ENCODE measurements around the gene PANX2. TPM values are rescaled to one million over a fixed set of nuclear protein-coding genes. Genes with fewer than 3 reads are reported as not detected.

The PANX2 gene
- total and polyA plus RNA-seq, 2 of the 13 experiments (the other 11 are each of a cell fraction or from before 2014, with no cell fraction given) = 0.15 to 1.1 TPM

DNA sequence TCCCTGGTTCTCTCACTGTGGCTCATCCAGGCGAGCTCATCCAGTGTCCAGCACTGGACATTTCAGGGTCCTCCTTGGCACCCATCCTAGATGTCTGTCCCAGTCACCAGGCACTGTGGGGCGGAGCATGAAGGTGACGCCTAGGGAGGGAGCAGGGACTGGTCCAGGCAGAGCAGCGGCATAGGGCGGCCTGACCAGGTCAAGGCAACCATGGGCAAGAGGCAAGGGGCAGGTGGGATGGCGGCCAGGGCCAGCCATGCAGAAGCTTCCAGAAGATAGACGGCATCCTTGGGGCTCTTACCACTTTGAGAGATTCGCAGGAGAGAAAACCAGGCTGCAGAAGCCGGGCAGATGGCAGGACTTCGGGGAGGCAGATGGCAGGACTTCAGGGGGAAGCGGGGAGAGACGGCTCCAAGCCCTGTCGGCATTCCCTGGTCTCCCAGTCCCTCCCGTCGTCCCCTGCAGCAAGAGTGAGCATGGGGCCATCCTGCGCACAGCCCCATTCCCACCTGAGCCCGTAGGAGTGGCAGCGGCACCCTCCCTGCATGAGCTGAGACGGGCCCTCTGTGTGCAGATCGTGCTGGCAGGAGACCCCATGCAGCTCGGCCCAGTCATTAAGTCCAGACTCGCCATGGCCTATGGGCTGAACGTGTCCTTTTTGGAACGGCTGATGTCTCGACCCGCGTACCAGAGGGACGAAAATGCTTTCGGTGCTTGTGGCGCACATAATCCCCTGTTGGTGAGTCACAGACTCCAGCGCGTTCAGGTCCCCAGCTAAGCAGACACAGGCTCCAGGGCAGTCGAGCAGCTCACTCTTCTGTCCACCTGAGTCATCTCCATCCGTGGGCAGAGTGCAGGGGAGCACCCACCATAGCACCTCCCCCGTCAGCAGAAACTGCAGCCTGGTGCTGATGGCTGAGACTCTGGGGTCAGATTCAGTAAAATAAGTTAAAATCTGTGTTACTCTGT is 20.1 kb upstream of the PANX2 start:
- Histone ChIP-seq H3K4me3 (replicated peaks in 1 of 3; ENCODE audit: insufficient read depth in 1 of 3, low read depth in 2 of 3, low read length in 3 of 3) (no peak overlapping the region), H3K4me1 (ENCODE audit: insufficient read depth, low read length) (peaks cover 57% of the 10 kb centered on the region), H3K4me2 (ENCODE audit: low read depth, low read length) (peak overlapping the region; percentile 8; the same call in 1 of the 2 replicates), H3K79me2 (ENCODE audit: insufficient read depth, low read length) (no peaks in the 10 kb centered on the region), H3K36me3 (replicated peaks in 1 of 2; ENCODE audit: control insufficient read depth in 1 of 2, insufficient read depth in 2 of 2, low read length in 2 of 2) (no peaks in the 10 kb centered on the region), H2AFZ (ENCODE audit: low read length) (no peak overlapping the region), H3K27me3 (ENCODE audit: control insufficient read depth in 1 of 2, insufficient read depth in 2 of 2, low read length in 2 of 2) (peaks cover 0 to 42% of the 10 kb centered on the region in 2 experiments), H3K27ac (ENCODE audit: extremely low read length, insufficient read depth, low read length) (no peak overlapping the region), H3K9ac (ENCODE audit: insufficient read depth, low read depth, low read length) (no peak overlapping the region), H4K20me1 (ENCODE audit: insufficient read depth, low read length) (no peaks in the 10 kb centered on the region), H3K9me3 (ENCODE audit: low read length) (no peaks in the 10 kb centered on the region)
- POLR2A ChIA-PET = no interaction called here
- CTCF ChIA-PET (ENCODE audit: low intra/inter-chr PET ratio, low total read pairs) = interaction anchor here (4.3 kb wide), 1 partner anchor 59 kb away, joined by 39 read pairs; no protein-coding TSS in a partner anchor
- intact Hi-C loops (cut with micrococcal nuclease; ENCODE audit: unreplicated experiment) (no loop called here), in situ Hi-C loops (cut with HindIII; ENCODE audit: extremely low pct_ligation_motif_present, low pct_unique_long_range_greater_than_20kb) (no loop called here)
- FAIRE-seq (no peak), ATAC-seq (no peak), DNase-seq (ENCODE audit: low spot score) (no peak)
- no TSS peak for BruUV-seq (replicated peaks)
- TF ChIP-seq PLSCR1 (CRISPR knock-in tag; IDR thresholded peaks at IDR 0.05; ENCODE audit: borderline replicate concordance) (no peak), ZFY (CRISPR knock-in tag; IDR thresholded peaks at IDR 0.05) (no peak), AKAP8 (CRISPR knock-in tag; IDR thresholded peaks at IDR 0.05) (no peak), ZNF460 (CRISPR knock-in tag; IDR thresholded peaks at IDR 0.05; ENCODE audit: borderline replicate concordance) (no peak), ATF4 (CRISPR knock-in tag; IDR thresholded peaks at IDR 0.05) (no peak), ZFP36L2 (CRISPR knock-in tag; IDR thresholded peaks at IDR 0.05) (no peak), ZBTB42 (CRISPR knock-in tag; IDR thresholded peaks at IDR 0.05) (no peak), ZSCAN29 (CRISPR knock-in tag; conservative IDR thresholded peaks at IDR 0.05) (no peak), CTCF (CRISPR knock-in tag; IDR thresholded peaks at IDR 0.05) (0 out of 2 replicates have a peak, but pooled peaks have one; percentile 5), ZNF547 (CRISPR knock-in tag; IDR thresholded peaks at IDR 0.05) (no peak)
- TF ChIP-seq, protein P1, sequence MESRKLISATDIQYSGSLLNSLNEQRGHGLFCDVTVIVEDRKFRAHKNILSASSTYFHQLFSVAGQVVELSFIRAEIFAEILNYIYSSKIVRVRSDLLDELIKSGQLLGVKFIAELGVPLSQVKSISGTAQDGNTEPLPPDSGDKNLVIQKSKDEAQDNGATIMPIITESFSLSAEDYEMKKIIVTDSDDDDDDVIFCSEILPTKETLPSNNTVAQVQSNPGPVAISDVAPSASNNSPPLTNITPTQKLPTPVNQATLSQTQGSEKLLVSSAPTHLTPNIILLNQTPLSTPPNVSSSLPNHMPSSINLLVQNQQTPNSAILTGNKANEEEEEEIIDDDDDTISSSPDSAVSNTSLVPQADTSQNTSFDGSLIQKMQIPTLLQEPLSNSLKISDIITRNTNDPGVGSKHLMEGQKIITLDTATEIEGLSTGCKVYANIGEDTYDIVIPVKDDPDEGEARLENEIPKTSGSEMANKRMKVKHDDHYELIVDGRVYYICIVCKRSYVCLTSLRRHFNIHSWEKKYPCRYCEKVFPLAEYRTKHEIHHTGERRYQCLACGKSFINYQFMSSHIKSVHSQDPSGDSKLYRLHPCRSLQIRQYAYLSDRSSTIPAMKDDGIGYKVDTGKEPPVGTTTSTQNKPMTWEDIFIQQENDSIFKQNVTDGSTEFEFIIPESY (CRISPR knock-in tag; IDR thresholded peaks at IDR 0.05) = 0 out of 2 replicates have a peak, but pooled peaks have one; percentile 27
- 44% methylated on average over 18 of the region's 35 CpGs for WGBS (ENCODE audit: low lambda C conversion rate)

Measured in HepG2 (cell line).